ENCODE results near the gene RASL11B.

Gene RASL11B

DNA sequence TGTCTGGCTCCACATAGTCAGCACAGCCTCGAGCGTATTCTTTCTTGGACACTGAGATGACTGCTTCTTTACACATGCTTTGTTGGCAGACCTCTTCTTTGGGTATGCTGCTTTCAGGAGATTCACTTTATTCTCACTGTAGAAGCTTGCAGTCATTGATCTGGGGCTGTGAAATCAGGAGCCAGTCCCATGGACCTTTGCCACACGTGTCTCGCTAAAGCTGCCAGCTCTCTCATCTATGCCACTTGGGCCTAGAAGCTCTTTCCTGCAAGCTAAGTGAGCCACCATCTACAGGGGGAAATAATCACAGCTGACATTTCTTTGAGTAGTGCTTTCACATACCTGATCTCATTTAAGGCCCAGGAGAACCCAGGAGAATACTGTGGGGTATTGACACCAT is 5.0 kb downstream of the RASL11B start:
- FAIRE-seq = no peak
- TF ChIP-seq POLR2AphosphoS5 (IDR thresholded peaks at IDR 0.05; ENCODE audit: low read depth, low read length) = no peak
- TF ChIP-seq SPI1 (IDR thresholded peaks at IDR 0.05; ENCODE audit: low read depth, low read length) = no peak
- TF ChIP-seq PAX5 (IDR thresholded peaks at IDR 0.05; ENCODE audit: insufficient read depth, low read length, severe bottlenecking) = no peak
- TF ChIP-seq TAF1 (IDR thresholded peaks at IDR 0.05; ENCODE audit: low read depth, low read length) = no peak
- no peak for TF ChIP-seq POU2F2 (IDR thresholded peaks at IDR 0.05; ENCODE audit: low read depth, low read length)
- TF ChIP-seq POLR2A (IDR thresholded peaks at IDR 0.05; ENCODE audit: low read depth, low read length) = no peak

DNA sequence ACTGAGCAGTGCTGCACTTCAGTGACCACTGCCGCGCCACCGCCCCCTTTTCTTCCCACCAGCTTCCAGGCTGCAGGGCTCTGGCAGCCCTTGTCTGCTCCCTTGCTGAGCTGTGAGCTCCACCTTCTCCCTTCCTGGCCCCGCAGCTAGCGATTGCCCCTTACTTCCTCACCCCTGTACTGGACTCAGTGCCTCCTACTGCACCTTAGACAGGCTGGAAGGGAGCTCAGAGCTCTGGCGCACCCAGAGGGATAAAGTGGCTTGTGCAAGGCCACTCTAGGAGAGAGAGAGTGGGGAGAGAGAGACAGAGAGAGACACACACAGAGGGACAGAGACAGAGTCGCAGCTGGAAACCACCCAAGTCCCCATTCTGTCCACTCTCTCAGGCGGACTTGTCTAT is 6.0 kb downstream of the RASL11B start:
- FAIRE-seq = no peak
- DNase-seq (ENCODE audit: insufficient read length, low spot score) = no peak
- TF ChIP-seq POU2F2 (IDR thresholded peaks at IDR 0.05; ENCODE audit: low read depth, low read length) (no peak), POLR2A (IDR thresholded peaks at IDR 0.05; ENCODE audit: low read depth, low read length) (no peak), POLR2AphosphoS5 (IDR thresholded peaks at IDR 0.05; ENCODE audit: low read depth, low read length) (no peak), SPI1 (IDR thresholded peaks at IDR 0.05; ENCODE audit: low read depth, low read length) (no peak), TAF1 (IDR thresholded peaks at IDR 0.05; ENCODE audit: low read depth, low read length) (no peak), PAX5 (IDR thresholded peaks at IDR 0.05; ENCODE audit: insufficient read depth, low read length, severe bottlenecking) (no peak)

More for the DNA sequence above, 5.0 kb downstream of the RASL11B start:
- no peak for DNase-seq (ENCODE audit: insufficient read length, low spot score)

DNA sequence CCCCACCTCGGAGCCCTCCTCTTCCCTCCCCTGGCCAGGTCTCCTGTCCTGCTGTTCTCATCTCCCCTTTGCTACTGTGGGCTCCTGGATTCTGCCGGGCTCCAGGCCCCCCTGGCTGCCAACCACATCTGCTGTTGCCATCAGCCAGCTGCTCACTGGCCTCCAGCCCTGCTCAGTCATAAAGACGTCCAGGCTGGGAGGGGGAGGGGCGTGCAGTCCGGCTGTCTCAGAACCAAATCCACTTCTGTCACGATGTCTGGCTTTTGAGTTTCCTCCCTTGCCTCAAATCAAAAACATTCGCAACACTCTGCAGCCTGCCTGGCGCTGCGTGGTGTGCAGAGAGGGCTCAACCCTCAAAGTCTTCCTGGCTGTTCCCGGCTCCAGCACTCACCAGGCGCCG is 7.1 kb downstream of the RASL11B start:
- no peak for TF ChIP-seq PAX5 (IDR thresholded peaks at IDR 0.05; ENCODE audit: insufficient read depth, low read length, severe bottlenecking)
- no peak for TF ChIP-seq POLR2A (IDR thresholded peaks at IDR 0.05; ENCODE audit: low read depth, low read length)
- no peak for TF ChIP-seq SPI1 (IDR thresholded peaks at IDR 0.05; ENCODE audit: low read depth, low read length)
- FAIRE-seq (no peak), DNase-seq (ENCODE audit: insufficient read length, low spot score) (no peak)

- TF ChIP-seq SPI1 (IDR thresholded peaks at IDR 0.05; ENCODE audit: low read depth, low read length) (no peak), TAF1 (IDR thresholded peaks at IDR 0.05; ENCODE audit: low read depth, low read length) (no peak), POU2F2 (IDR thresholded peaks at IDR 0.05; ENCODE audit: low read depth, low read length) (no peak), POLR2A (IDR thresholded peaks at IDR 0.05; ENCODE audit: low read depth, low read length) (no peak), POLR2AphosphoS5 (IDR thresholded peaks at IDR 0.05; ENCODE audit: low read depth, low read length) (no peak), PAX5 (IDR thresholded peaks at IDR 0.05; ENCODE audit: insufficient read depth, low read length, severe bottlenecking) (no peak)
- DNase-seq (ENCODE audit: insufficient read length, low spot score) (no peak), FAIRE-seq (no peak)
Measured at GRCh38 chr4:52869656-52870055, 7.5 kb downstream of the RASL11B start.

GRCh38 chr4:52870225-52870624 is 8.1 kb downstream of the RASL11B start:
- DNase-seq (ENCODE audit: insufficient read length, low spot score) = no peak
- TF ChIP-seq POLR2AphosphoS5 (IDR thresholded peaks at IDR 0.05; ENCODE audit: low read depth, low read length) (no peak), SPI1 (IDR thresholded peaks at IDR 0.05; ENCODE audit: low read depth, low read length) (no peak), PAX5 (IDR thresholded peaks at IDR 0.05; ENCODE audit: insufficient read depth, low read length, severe bottlenecking) (no peak), POU2F2 (IDR thresholded peaks at IDR 0.05; ENCODE audit: low read depth, low read length) (no peak), TAF1 (IDR thresholded peaks at IDR 0.05; ENCODE audit: low read depth, low read length) (no peak)
- FAIRE-seq = no peak

DNA sequence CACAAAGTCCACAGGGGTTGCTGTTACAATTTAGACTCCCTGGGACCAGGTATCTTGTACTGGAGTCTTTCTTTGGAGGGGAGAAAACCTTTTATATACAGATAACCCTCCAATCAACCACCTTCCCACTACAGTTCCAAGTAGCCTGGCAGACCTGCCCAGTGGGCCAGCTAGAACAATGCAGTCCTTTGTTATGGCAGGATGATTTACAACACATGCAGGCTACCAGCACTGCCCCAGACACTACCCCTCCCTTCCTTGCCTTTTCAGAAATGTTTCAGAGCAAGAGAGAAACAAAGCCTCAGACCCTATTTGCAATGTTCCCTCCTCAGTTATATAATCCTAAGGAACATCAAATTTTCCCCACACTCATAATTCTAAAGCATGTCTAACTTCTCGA is 11.1 kb downstream of the RASL11B start:
- DNase-seq (ENCODE audit: insufficient read length, low spot score) (no peak), FAIRE-seq (no peak)
- TF ChIP-seq PAX5 (IDR thresholded peaks at IDR 0.05; ENCODE audit: insufficient read depth, low read length, severe bottlenecking) = no peak
- TF ChIP-seq TAF1 (IDR thresholded peaks at IDR 0.05; ENCODE audit: low read depth, low read length) = no peak
- TF ChIP-seq POLR2AphosphoS5 (IDR thresholded peaks at IDR 0.05; ENCODE audit: low read depth, low read length) = no peak
- no peak for TF ChIP-seq SPI1 (IDR thresholded peaks at IDR 0.05; ENCODE audit: low read depth, low read length)
- TF ChIP-seq POLR2A (IDR thresholded peaks at IDR 0.05; ENCODE audit: low read depth, low read length) = no peak
- TF ChIP-seq POU2F2 (IDR thresholded peaks at IDR 0.05; ENCODE audit: low read depth, low read length) = no peak

- no peak for FAIRE-seq
- DNase-seq (ENCODE audit: insufficient read length, low spot score) = no peak
- TF ChIP-seq POLR2AphosphoS5 (IDR thresholded peaks at IDR 0.05; ENCODE audit: low read depth, low read length) (no peak), TAF1 (IDR thresholded peaks at IDR 0.05; ENCODE audit: low read depth, low read length) (no peak), PAX5 (IDR thresholded peaks at IDR 0.05; ENCODE audit: insufficient read depth, low read length, severe bottlenecking) (no peak), SPI1 (IDR thresholded peaks at IDR 0.05; ENCODE audit: low read depth, low read length) (no peak), POLR2A (IDR thresholded peaks at IDR 0.05; ENCODE audit: low read depth, low read length) (no peak), POU2F2 (IDR thresholded peaks at IDR 0.05; ENCODE audit: low read depth, low read length) (no peak)
Measured at GRCh38 chr4:52873861-52874343, 11.8 kb downstream of the RASL11B start.

GRCh38 chr4:52874948-52875347 is 12.8 kb downstream of the RASL11B start:
- DNase-seq (ENCODE audit: insufficient read length, low spot score) (no peak), FAIRE-seq (no peak)
- TF ChIP-seq PAX5 (IDR thresholded peaks at IDR 0.05; ENCODE audit: insufficient read depth, low read length, severe bottlenecking) = no peak
- TF ChIP-seq POLR2AphosphoS5 (IDR thresholded peaks at IDR 0.05; ENCODE audit: low read depth, low read length) = no peak
- TF ChIP-seq POLR2A (IDR thresholded peaks at IDR 0.05; ENCODE audit: low read depth, low read length) = no peak
- no peak for TF ChIP-seq SPI1 (IDR thresholded peaks at IDR 0.05; ENCODE audit: low read depth, low read length)
- no peak for TF ChIP-seq TAF1 (IDR thresholded peaks at IDR 0.05; ENCODE audit: low read depth, low read length)
- TF ChIP-seq POU2F2 (IDR thresholded peaks at IDR 0.05; ENCODE audit: low read depth, low read length) = no peak

DNA sequence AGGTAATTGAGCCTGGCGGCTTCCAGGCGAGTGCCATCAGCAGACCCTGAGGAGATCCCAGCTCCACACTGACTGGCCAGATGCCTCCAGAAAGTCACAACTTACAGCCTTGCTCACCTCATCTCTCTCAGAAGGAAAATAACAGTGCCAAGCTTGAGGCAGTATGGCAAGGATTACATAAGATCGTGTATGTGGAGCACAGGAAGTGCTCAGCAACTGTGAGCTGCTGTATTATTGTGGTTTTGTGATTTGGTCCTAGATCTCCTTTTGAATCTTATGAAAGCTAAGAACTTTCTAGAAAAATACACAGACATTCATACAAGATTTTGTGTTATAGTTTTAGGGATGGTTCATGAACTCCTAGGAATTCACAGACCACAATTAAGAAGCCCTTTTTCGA is 14.0 kb downstream of the RASL11B start:
- no peak for DNase-seq (ENCODE audit: insufficient read length, low spot score)
- FAIRE-seq = no peak
- no peak for TF ChIP-seq POLR2A (IDR thresholded peaks at IDR 0.05; ENCODE audit: low read depth, low read length)
- TF ChIP-seq POU2F2 (IDR thresholded peaks at IDR 0.05; ENCODE audit: low read depth, low read length) = no peak
- TF ChIP-seq POLR2AphosphoS5 (IDR thresholded peaks at IDR 0.05; ENCODE audit: low read depth, low read length) = no peak
- TF ChIP-seq TAF1 (IDR thresholded peaks at IDR 0.05; ENCODE audit: low read depth, low read length) = no peak
- no peak for TF ChIP-seq PAX5 (IDR thresholded peaks at IDR 0.05; ENCODE audit: insufficient read depth, low read length, severe bottlenecking)
- TF ChIP-seq SPI1 (IDR thresholded peaks at IDR 0.05; ENCODE audit: low read depth, low read length) = no peak

- FAIRE-seq (no peak), DNase-seq (ENCODE audit: insufficient read length, low spot score) (no peak)
- TF ChIP-seq PAX5 (IDR thresholded peaks at IDR 0.05; ENCODE audit: insufficient read depth, low read length, severe bottlenecking) (no peak), POLR2AphosphoS5 (IDR thresholded peaks at IDR 0.05; ENCODE audit: low read depth, low read length) (no peak), POU2F2 (IDR thresholded peaks at IDR 0.05; ENCODE audit: low read depth, low read length) (no peak), POLR2A (IDR thresholded peaks at IDR 0.05; ENCODE audit: low read depth, low read length) (no peak), SPI1 (IDR thresholded peaks at IDR 0.05; ENCODE audit: low read depth, low read length) (no peak), TAF1 (IDR thresholded peaks at IDR 0.05; ENCODE audit: low read depth, low read length) (no peak)
Measured at GRCh38 chr4:52877036-52877435, 14.9 kb downstream of the RASL11B start.

Measured in GM12891 (cell line).